ENCODE measurements around the gene MAF.

DNA sequence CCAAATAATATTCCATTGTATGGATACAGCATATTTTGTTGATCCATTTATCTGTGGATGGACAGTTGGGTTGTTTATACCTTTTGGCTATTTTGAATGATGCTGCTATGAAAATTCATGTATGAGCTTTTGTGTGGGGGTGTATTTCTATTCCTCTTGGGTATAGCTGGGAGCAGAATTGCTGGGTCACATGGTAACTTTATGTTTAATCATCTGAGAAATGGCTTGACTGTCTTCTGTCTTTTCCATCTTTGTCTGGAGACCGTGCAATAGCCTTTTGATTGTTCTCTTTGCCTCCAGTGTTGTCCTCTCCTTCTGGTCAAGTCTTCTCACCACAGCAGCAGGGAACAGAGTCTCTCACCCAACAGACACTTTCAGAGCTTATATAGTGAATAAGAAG lies 20.5 kb upstream of the MAF start:
- TF ChIP-seq CTCF (IDR thresholded peaks at IDR 0.05) (no peak), POLR2A (IDR thresholded peaks at IDR 0.05) (no peak)
